Activated CD8-positive, alpha-beta T cell treated with anti-CD3 and anti-CD28 coated beads, Interleukin-2, amount 10 ng/mL, durations not matched to agents 7 days and 5 days (primary cell): ENCODE data around the gene TRIM7. TPM values are rescaled to one million over a fixed set of nuclear protein-coding genes. Genes with fewer than 3 reads are reported as not detected.

Experiments
- ATAC-seq: fragments of 150-1000 bp; cut with Tn5 transposase; one replicate; pipeline ENCODE4 v1.10.0; 2021; ENCODE audit warnings: moderate library complexity
- CTCF ChIA-PET: fragments of 350-600 bp; sonication (Branson Sonifier 250); formaldehyde crosslinking; loops from one replicate; lab custom pipeline; 2021; ENCODE audit warnings: antibody characterized with exemption; lab: Charles Lee
- POLR2A ChIA-PET: fragments of 350-600 bp; sonication (Branson Sonifier 250); formaldehyde crosslinking; loops from one replicate; lab custom pipeline; 2021; ENCODE audit warnings: antibody characterized with exemption; lab: Charles Lee
- DNase-seq: peaks from one replicate; pipeline ENCODE4 v3.0.0-alpha.2; 2020
- H3K27ac Mint-ChIP-seq: one replicate; pipeline ENCODE4 v1.8.0; 2021; ENCODE audit warnings: mild to moderate bottlenecking, mixed read lengths
- H3K27me3 Mint-ChIP-seq: one replicate; pipeline ENCODE4 v1.8.0; 2021; ENCODE audit warnings: low read depth, mixed read lengths
- H3K36me3 Mint-ChIP-seq: one replicate; pipeline ENCODE4 v1.8.0; 2021; ENCODE audit warnings: low read depth, mixed read lengths
- H3K4me1 Mint-ChIP-seq: one replicate; pipeline ENCODE4 v1.8.0; 2021; ENCODE audit warnings: low read depth, mixed read lengths
- H3K4me3 Mint-ChIP-seq: one replicate; pipeline ENCODE4 v1.8.0; 2021; ENCODE audit warnings: mild to moderate bottlenecking, mixed read lengths
- H3K9me3 Mint-ChIP-seq: one replicate; pipeline ENCODE4 v1.8.0; 2022; ENCODE audit warnings: mixed read lengths; ENCODE audit not compliant: insufficient read depth
- total RNA-seq, 2 experiments: library from RNA; stranded (reverse); gene quantifications; one replicate each; pipeline ENCODE4 v1.2.3, GENCODE V29; 2021

Gene TRIM7
- total RNA-seq, 2 experiments from 2014 or later = 1.1 to 1.5 TPM

DNA sequence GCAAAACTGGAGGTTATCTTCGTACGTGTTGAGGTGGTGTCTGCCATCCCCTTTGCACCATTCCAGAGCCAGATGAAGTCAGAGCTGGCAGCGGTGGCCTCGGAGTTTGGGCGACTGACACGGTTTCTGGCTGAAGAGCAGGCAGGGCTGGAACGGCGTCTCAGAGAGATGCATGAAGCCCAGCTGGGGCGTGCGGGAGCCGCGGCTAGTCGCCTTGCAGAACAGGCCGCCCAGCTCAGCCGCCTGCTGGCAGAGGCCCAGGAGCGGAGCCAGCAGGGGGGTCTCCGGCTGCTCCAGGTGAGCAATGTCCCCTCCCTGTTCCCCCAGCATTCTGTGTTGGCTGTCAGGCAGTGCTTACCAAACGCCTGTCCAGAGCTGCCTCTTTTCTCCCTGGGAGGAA, 27.6 kb upstream of the TRIM7 start:
- ATAC-seq = no peak
- no peak for DNase-seq
- Mint-ChIP-seq H3K36me3 (peaks cover 72% of the 10 kb centered on the region), H3K27me3 (no peaks in the 10 kb centered on the region), H3K4me3 (no peak overlapping the region), H3K4me1 (peaks cover 19% of the 10 kb centered on the region), H3K9me3 (no peaks in the 10 kb centered on the region), H3K27ac (peak overlapping the region; percentile 66)
- CTCF ChIA-PET = no interaction called here
- POLR2A ChIA-PET = interaction anchor here (0.9 to 5.1 kb wide), 2 partner anchors 9 to 10 kb away, joined by 3 to 30 read pairs; partner anchors contain the start of genes RACK1 and TRIM41

DNA sequence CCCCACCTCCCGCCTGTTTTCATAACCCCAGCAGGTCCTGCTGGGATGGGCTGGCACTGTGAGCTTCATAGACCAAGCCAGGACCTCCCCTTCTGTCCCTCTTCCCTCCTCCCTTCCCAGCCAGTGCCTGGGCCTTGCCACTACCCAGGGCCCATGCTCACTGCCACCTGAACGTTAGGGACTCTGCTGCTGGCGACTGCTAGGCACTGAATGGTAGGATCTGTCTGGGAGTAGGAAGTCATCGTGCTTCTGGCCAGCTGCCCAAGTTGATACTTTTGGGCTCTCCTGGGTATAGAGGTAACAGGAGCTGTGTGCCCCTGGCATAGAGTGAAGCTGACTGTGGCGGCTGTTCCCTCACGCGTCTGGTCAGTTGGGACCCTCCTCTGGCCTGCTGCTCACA, 26.4 kb upstream of the TRIM7 start:
- peaks cover 65% of the 10 kb centered on the region for H3K36me3 Mint-ChIP-seq
- no peak overlapping the region for H3K4me3 Mint-ChIP-seq
- no peaks in the 10 kb centered on the region for H3K9me3 Mint-ChIP-seq
- H3K4me1 Mint-ChIP-seq = peaks cover 21% of the 10 kb centered on the region
- H3K27me3 Mint-ChIP-seq = no peaks in the 10 kb centered on the region
- ChIA-PET POLR2A (interaction anchor here (1.3 to 5.1 kb wide), 2 partner anchors 9 to 11 kb away, joined by 3 to 30 read pairs; partner anchors contain the start of gene RACK1), CTCF (no interaction called here)
- ATAC-seq (no peak), DNase-seq (no peak)
- H3K27ac Mint-ChIP-seq = no peak overlapping the region

DNA sequence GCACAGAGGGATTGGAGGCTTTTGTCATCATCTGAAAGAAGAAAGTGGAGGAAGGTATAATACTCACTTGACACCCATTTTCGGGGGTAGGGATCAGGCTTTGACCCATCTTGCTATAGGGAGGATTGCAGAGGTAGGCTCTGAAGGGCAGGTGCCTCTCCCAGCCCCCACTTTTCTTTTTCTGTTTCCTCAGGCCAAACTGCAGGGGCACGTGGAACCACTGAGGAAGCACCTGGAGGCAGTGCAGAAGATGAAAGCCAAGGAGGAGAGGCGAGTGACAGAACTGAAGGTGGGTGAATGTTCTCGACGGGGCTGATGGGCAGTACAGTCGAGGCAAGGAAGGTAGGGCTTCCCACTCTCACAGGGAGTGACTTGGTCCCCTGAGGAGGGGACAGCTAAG, 25.6 kb upstream of the TRIM7 start:
- Mint-ChIP-seq H3K27me3 (no peaks in the 10 kb centered on the region), H3K9me3 (no peaks in the 10 kb centered on the region), H3K27ac (peak overlapping the region; percentile 71), H3K4me3 (no peak overlapping the region), H3K36me3 (peaks cover 62% of the 10 kb centered on the region), H3K4me1 (peaks cover 29% of the 10 kb centered on the region)
- no peak for ATAC-seq
- POLR2A ChIA-PET = interaction anchor here (0.9 to 5.1 kb wide), 2 partner anchors 12 to 31 kb away, joined by 3 to 30 read pairs; partner anchors contain the start of gene RACK1
- no peak for DNase-seq
- CTCF ChIA-PET = no interaction called here

DNA sequence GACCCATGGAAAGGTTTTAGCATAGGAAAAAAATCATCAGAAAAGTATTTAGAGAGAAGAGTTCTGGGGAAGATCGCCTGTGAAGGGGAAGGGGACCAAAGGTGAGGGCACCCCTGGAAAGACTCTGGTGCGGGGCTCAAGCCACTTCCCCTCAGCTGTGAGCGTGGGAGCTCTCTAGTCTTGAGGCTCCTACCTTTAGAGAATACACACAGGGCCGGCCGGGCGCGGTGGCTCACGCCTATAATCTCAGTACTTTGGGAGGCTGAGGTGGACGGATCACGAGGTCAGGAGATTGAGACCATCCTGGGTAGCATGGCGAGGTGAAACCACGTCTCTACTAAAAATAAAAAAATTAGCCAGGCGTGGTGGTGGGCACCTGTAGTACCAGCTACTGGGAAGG, 25.0 kb upstream of the TRIM7 start:
- Mint-ChIP-seq H3K27ac (no peak overlapping the region), H3K27me3 (no peaks in the 10 kb centered on the region), H3K9me3 (no peaks in the 10 kb centered on the region), H3K4me1 (peaks cover 35% of the 10 kb centered on the region), H3K4me3 (no peak overlapping the region), H3K36me3 (peaks cover 57% of the 10 kb centered on the region)
- POLR2A ChIA-PET = interaction anchor here (0.8 to 8.9 kb wide), 3 partner anchors 12 to 42 kb away, joined by 3 to 157 read pairs (median 4); partner anchors contain the start of genes RACK1 and TRIM52
- no peak for ATAC-seq
- CTCF ChIA-PET = no interaction called here
- DNase-seq = no peak

DNA sequence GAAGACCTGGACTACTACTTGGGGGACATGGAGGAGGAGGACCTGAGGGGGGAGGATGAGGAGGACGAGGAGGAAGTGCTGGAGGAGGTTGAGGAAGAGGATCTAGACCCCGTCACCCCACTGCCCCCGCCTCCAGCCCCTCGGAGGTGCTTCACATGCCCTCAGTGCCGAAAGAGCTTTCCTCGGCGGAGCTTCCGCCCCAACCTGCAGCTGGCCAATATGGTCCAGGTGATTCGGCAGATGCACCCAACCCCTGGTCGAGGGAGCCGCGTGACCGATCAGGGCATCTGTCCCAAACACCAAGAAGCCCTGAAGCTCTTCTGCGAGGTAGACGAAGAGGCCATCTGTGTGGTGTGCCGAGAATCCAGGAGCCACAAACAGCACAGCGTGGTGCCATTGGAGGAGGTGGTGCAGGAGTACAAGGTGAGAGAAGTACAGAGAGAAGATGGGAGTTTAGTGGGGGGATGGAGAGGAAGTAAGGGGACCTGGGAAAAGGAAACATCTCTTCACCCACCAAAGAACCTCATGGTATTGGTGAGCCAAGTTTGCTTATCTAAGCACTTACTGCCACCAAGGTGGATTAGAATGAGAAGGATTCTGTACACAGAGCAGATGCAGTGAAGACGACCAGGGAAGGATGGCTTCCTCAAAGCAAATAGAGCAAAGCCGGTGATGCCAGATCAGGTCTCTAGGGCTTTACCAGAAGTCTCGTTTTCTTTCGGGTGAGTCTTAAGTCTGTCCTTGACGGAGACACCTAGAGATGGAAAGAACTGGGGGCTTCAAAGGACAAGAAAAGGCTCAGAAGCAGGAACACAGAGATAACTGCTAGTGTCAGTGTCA, 19.6 kb upstream of the TRIM7 start:
- ChIA-PET CTCF (interaction anchor here (0.6 to 1.4 kb wide), 6 partner anchors 12 to 37 kb away, joined by 3 to 4 read pairs (median 4); partner anchors contain the start of gene RACK1), POLR2A (interaction anchor here (0.6 to 8.9 kb wide), 9 partner anchors 10 to 51 kb away, joined by 3 to 157 read pairs (median 4); partner anchors contain the start of genes RACK1 and TRIM52)
- Mint-ChIP-seq H3K27ac (peak overlapping the region; percentile 99), H3K36me3 (peaks cover 36% of the 10 kb centered on the region), H3K4me3 (peak overlapping the region; percentile 99), H3K27me3 (no peaks in the 10 kb centered on the region), H3K9me3 (no peaks in the 10 kb centered on the region), H3K4me1 (peaks cover 66% of the 10 kb centered on the region)
- ATAC-seq (no peak), DNase-seq (peak; percentile 54)

DNA sequence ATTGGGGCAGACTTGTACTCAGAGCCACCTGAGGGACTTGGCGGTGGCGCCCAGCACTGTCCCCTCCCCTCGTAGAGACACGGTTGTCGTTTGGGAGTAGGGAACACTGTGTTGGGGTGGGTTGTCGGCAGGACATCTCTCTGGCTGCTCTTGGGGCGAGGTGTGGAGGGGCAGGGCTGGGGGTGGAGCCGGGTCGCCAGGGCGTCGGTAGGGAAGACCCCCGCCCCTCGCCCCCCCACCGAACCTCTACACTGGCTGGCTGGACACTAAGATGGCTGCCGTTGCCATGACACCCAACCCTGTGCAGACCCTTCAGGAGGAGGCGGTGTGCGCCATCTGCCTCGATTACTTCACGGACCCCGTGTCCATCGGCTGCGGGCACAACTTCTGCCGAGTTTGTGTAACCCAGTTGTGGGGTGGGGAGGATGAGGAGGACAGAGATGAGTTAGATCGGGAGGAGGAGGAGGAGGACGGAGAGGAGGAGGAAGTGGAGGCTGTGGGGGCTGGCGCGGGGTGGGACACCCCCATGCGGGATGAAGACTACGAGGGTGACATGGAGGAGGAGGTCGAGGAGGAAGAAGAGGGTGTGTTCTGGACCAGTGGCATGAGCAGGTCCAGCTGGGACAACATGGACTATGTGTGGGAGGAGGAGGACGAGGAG, 18.9 kb upstream of the TRIM7 start:
- ATAC-seq = peak; percentile 6
- POLR2A ChIA-PET = interaction anchor here (0.6 to 8.9 kb wide), 14 partner anchors 9 to 47 kb away, joined by 3 to 157 read pairs (median 7); partner anchors contain the start of genes RACK1 and TRIM52
- peaks cover 63% of the 10 kb centered on the region for H3K4me1 Mint-ChIP-seq
- CTCF ChIA-PET = interaction anchor here (0.6 to 1.7 kb wide), 5 partner anchors 17 to 1272 kb away, joined by 3 to 8 read pairs (median 3); partner anchors contain the start of gene RACK1
- peak overlapping the region; percentile 99 for H3K4me3 Mint-ChIP-seq
- H3K27me3 Mint-ChIP-seq = no peaks in the 10 kb centered on the region
- DNase-seq = peak; percentile 73
- no peaks in the 10 kb centered on the region for H3K9me3 Mint-ChIP-seq
- peaks cover 29% of the 10 kb centered on the region for H3K36me3 Mint-ChIP-seq
- peak overlapping the region; percentile 99 for H3K27ac Mint-ChIP-seq

- POLR2A ChIA-PET = interaction anchor here (0.6 to 8.9 kb wide), 17 partner anchors 8 to 422 kb away, joined by 3 to 157 read pairs (median 4); partner anchors contain the start of genes RACK1 and TRIM52
- ATAC-seq (peak; percentile 65), DNase-seq (peak; percentile 99)
- H3K9me3 Mint-ChIP-seq = no peaks in the 10 kb centered on the region
- H3K4me3 Mint-ChIP-seq = peak within 1 kb of the TSS; percentile 99
- CTCF ChIA-PET = interaction anchor here (0.6 to 2.1 kb wide), 9 partner anchors 16 to 1272 kb away, joined by 3 to 8 read pairs (median 4); partner anchors contain the start of gene RACK1
- H3K27ac Mint-ChIP-seq = peak within 1 kb of the TSS; percentile 99
- peaks cover 1% of the 10 kb centered on the region for H3K27me3 Mint-ChIP-seq
- peaks cover 29% of the 10 kb centered on the region for H3K36me3 Mint-ChIP-seq
- H3K4me1 Mint-ChIP-seq = peaks cover 68% of the 10 kb centered on the region
These were observed 18.2 kb upstream of the TRIM7 start, which contains the start of gene TRIM41 for GRCh38 chr5:181223058-181223728. TSS of gene TRIM41 (plus strand) at chr5:181223281. CDS start at chr5:181224000, 719 bp downstream.

GRCh38 chr5:181222630-181223057, 17.6 kb upstream of the TRIM7 start:
- Mint-ChIP-seq H3K4me1 (peaks cover 73% of the 10 kb centered on the region), H3K9me3 (no peaks in the 10 kb centered on the region), H3K27ac (peak overlapping the region; percentile 99), H3K27me3 (peaks cover 3% of the 10 kb centered on the region), H3K36me3 (peaks cover 26% of the 10 kb centered on the region), H3K4me3 (peak overlapping the region; percentile 99)
- ChIA-PET CTCF (interaction anchor here (1.1 to 2.1 kb wide), 9 partner anchors 15 to 63 kb away, joined by 3 to 8 read pairs (median 4); partner anchors contain the start of gene RACK1), POLR2A (interaction anchor here (0.9 to 8.9 kb wide), 13 partner anchors 9 to 421 kb away, joined by 3 to 157 read pairs (median 10); partner anchors contain the start of genes RACK1 and TRIM52)
- ATAC-seq (peak; percentile 8), DNase-seq (no peak)

DNA sequence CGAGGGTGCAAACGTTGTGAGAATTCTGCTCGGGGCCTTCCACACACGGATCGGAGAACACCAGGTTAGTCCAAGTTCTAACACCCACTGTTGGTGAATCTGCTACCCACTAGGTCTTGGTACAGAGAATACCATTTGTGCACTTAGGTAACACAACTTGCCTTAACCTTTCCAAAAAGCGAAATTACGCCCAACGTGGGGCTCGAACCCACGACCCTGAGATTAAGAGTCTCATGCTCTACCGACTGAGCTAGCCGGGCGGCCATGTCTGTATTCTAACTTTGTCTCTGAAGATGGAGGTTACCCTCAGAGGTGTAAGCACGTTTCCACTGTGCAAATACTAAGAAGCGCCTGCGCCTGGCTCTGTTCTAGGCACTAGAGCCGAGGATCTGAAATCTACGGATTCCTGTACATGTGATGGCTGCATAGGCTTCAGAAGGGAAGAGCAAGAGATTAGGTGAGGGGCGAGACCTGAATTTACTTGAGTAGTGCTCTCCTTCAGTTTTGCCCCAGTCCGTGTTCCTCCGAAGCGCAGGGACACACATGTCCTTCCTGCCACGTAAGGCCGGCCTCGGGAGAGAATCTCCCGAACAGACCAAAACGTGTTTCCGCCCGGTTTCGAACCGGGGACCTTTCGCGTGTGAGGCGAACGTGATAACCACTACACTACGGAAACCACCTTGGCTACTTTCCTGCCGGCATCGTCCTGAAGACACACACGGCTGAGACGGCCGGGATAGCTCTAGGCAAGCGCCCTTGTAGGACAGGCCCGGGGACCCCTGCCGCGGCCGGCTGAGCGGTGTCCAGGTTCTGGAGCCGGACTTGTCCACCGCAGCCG, 17.0 kb upstream of the TRIM7 start:
- ATAC-seq = peak; percentile 35
- peak overlapping the region; percentile 99 for H3K27ac Mint-ChIP-seq
- H3K4me3 Mint-ChIP-seq = peak overlapping the region; percentile 99
- POLR2A ChIA-PET = interaction anchor here (0.6 to 8.9 kb wide), 13 partner anchors 9 to 420 kb away, joined by 3 to 157 read pairs (median 4); partner anchors contain the start of genes RACK1 and TRIM52
- CTCF ChIA-PET = interaction anchor here (1.1 to 2.1 kb wide), 9 partner anchors 15 to 62 kb away, joined by 3 to 8 read pairs (median 4); partner anchors contain the start of gene RACK1
- H3K9me3 Mint-ChIP-seq = no peaks in the 10 kb centered on the region
- peaks cover 3% of the 10 kb centered on the region for H3K27me3 Mint-ChIP-seq
- peaks cover 80% of the 10 kb centered on the region for H3K4me1 Mint-ChIP-seq
- DNase-seq = peak; percentile 95
- peaks cover 23% of the 10 kb centered on the region for H3K36me3 Mint-ChIP-seq
